ENCODE results near the gene KCNIP4.

Gene KCNIP4

DNA sequence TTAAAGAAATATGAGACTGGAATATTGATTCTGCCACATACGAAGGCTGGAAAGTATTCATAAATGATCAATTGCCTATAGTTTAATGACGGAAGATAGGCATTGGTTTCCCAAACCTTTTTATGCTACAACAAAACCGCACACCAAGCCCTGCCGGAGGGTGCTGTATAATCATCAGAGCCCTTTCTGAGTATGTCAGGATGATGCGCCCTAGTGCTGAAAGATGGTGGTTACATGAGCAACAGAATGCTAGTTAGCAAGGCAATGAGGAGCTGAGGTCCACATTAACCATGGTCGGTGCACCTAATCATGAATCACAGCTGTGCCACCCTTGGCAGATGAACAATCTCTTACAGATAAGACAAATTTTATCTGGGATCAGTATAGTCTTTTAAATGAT is 757.3 kb downstream of the KCNIP4 start:
- Histone ChIP-seq H3F3A (ENCODE audit: low read depth) (no peaks in the 10 kb centered on the region), H3K9me3 (ENCODE audit: insufficient read depth, low read depth, low read length) (no peaks in the 10 kb centered on the region), H3K4me3 (ENCODE audit: low read length, poor library complexity, severe bottlenecking) (no peak overlapping the region), H4K20me1 (ENCODE audit: insufficient read depth, low read length, poor library complexity, severe bottlenecking) (no peaks in the 10 kb centered on the region), H3K4me2 (ENCODE audit: low read depth, low read length, poor library complexity, severe bottlenecking) (no peak overlapping the region), H3K9ac (ENCODE audit: low read depth, low read length, poor library complexity, severe bottlenecking) (no peak overlapping the region), H3K9me2 (replicated peaks; ENCODE audit: low read depth, low read length) (no peaks in the 10 kb centered on the region), H3K79me2 (ENCODE audit: insufficient read depth, low read length) (no peaks in the 10 kb centered on the region), H3K4me1 (ENCODE audit: insufficient read depth, low read length, poor library complexity, severe bottlenecking) (no peaks in the 10 kb centered on the region), H3K36me3 (ENCODE audit: insufficient read depth, low read length) (no peaks in the 10 kb centered on the region), H3K27me3 (ENCODE audit: insufficient read depth, low read length, poor library complexity, severe bottlenecking) (no peaks in the 10 kb centered on the region), H2AFZ (ENCODE audit: low read length) (no peak overlapping the region)
- TF ChIP-seq EZH2phosphoT487 (IDR thresholded peaks at IDR 0.05; ENCODE audit: borderline replicate concordance), result no peak
- TF ChIP-seq, protein P1, sequence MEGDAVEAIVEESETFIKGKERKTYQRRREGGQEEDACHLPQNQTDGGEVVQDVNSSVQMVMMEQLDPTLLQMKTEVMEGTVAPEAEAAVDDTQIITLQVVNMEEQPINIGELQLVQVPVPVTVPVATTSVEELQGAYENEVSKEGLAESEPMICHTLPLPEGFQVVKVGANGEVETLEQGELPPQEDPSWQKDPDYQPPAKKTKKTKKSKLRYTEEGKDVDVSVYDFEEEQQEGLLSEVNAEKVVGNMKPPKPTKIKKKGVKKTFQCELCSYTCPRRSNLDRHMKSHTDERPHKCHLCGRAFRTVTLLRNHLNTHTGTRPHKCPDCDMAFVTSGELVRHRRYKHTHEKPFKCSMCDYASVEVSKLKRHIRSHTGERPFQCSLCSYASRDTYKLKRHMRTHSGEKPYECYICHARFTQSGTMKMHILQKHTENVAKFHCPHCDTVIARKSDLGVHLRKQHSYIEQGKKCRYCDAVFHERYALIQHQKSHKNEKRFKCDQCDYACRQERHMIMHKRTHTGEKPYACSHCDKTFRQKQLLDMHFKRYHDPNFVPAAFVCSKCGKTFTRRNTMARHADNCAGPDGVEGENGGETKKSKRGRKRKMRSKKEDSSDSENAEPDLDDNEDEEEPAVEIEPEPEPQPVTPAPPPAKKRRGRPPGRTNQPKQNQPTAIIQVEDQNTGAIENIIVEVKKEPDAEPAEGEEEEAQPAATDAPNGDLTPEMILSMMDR (conservative IDR thresholded peaks at IDR 0.05; ENCODE audit: low read length), result no peak

DNA sequence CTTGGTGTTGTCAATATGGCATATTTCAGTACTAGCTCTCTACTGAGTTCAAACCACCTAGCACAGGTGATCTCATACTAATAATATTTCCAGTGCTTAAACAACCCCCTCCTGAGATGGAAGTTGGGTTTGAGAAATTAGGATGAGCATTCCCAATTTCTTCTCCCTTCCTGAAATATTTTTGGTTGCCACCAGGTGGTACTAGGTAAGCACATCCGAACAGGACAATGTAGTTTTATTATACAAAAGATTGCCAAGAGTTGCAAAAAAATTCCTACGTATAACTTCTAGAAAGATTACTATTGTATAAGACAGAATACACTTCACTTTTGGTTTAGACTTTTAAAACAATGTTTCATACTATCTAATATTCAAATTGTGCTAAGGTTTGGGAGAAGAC is 763.8 kb downstream of the KCNIP4 start:
- Histone ChIP-seq H3K79me2 (ENCODE audit: insufficient read depth, low read length) (no peaks in the 10 kb centered on the region), H3K27me3 (ENCODE audit: insufficient read depth, low read length, poor library complexity, severe bottlenecking) (no peaks in the 10 kb centered on the region), H3K4me2 (ENCODE audit: low read depth, low read length, poor library complexity, severe bottlenecking) (no peak overlapping the region), H4K20me1 (ENCODE audit: insufficient read depth, low read length, poor library complexity, severe bottlenecking) (no peaks in the 10 kb centered on the region), H3K36me3 (ENCODE audit: insufficient read depth, low read length) (no peaks in the 10 kb centered on the region), H3K9me3 (ENCODE audit: insufficient read depth, low read depth, low read length) (no peaks in the 10 kb centered on the region), H3K9ac (ENCODE audit: low read depth, low read length, poor library complexity, severe bottlenecking) (no peak overlapping the region), H3F3A (ENCODE audit: low read depth) (no peaks in the 10 kb centered on the region), H3K4me1 (ENCODE audit: insufficient read depth, low read length, poor library complexity, severe bottlenecking) (no peaks in the 10 kb centered on the region), H3K9me2 (replicated peaks; ENCODE audit: low read depth, low read length) (no peaks in the 10 kb centered on the region), H2AFZ (ENCODE audit: low read length) (no peak overlapping the region), H3K4me3 (ENCODE audit: low read length, poor library complexity, severe bottlenecking) (no peak overlapping the region)
- TF ChIP-seq, protein P1 (conservative IDR thresholded peaks at IDR 0.05; ENCODE audit: low read length), result no peak
- no peak for TF ChIP-seq EZH2phosphoT487 (IDR thresholded peaks at IDR 0.05; ENCODE audit: borderline replicate concordance)

DNA sequence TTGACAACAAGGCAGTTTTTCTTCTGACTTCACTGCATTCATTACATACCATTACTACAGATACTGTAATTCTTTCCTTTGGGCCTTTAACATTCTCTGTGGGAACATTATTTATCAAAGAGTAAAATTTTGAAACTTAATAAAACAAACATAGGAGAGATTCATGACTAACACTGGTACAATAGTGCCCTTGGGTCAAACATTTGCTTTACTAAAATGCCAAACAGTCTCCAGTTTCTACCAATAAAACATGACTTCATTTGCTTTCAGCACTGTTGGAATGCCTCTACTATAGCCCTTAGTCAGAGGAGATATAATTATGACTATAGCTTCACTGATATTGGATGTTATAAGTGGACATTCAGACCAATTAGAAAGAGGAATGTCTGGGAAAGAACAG is 766.9 kb downstream of the KCNIP4 start:
- H3K36me3 ChIP-seq (ENCODE audit: insufficient read depth, low read length), result no peaks in the 10 kb centered on the region
- H3K9me2 ChIP-seq (replicated peaks; ENCODE audit: low read depth, low read length), result no peaks in the 10 kb centered on the region
- no peaks in the 10 kb centered on the region for H3K27me3 ChIP-seq (ENCODE audit: insufficient read depth, low read length, poor library complexity, severe bottlenecking)
- H4K20me1 ChIP-seq (ENCODE audit: insufficient read depth, low read length, poor library complexity, severe bottlenecking), result no peaks in the 10 kb centered on the region
- no peak overlapping the region for H3K4me2 ChIP-seq (ENCODE audit: low read depth, low read length, poor library complexity, severe bottlenecking)
- H3K9me3 ChIP-seq (ENCODE audit: insufficient read depth, low read depth, low read length), result no peaks in the 10 kb centered on the region
- no peaks in the 10 kb centered on the region for H3K79me2 ChIP-seq (ENCODE audit: insufficient read depth, low read length)
- no peaks in the 10 kb centered on the region for H3K4me1 ChIP-seq (ENCODE audit: insufficient read depth, low read length, poor library complexity, severe bottlenecking)
- H2AFZ ChIP-seq (ENCODE audit: low read length), result no peak overlapping the region
- no peaks in the 10 kb centered on the region for H3F3A ChIP-seq (ENCODE audit: low read depth)
- no peak overlapping the region for H3K4me3 ChIP-seq (ENCODE audit: low read length, poor library complexity, severe bottlenecking)
- TF ChIP-seq, protein P1 (conservative IDR thresholded peaks at IDR 0.05; ENCODE audit: low read length), result no peak
- no peak for TF ChIP-seq EZH2phosphoT487 (IDR thresholded peaks at IDR 0.05; ENCODE audit: borderline replicate concordance)
- H3K9ac ChIP-seq (ENCODE audit: low read depth, low read length, poor library complexity, severe bottlenecking), result no peak overlapping the region
